Chondrocyte (in vitro differentiated cells): Measurements from ENCODE around the gene UBA6. TPM values are rescaled to one million over a fixed set of nuclear protein-coding genes. Genes with fewer than 3 reads are reported as not detected.
A peak's percentile ranks its signal among the peaks of the same experiment; 100 is the strongest.

ENCODE experiments used
- DNase-seq: peaks from one replicate; pipeline ENCODE4 v3.0.0; 2021; ENCODE audit warnings: mixed read lengths, low spot score
- H3K27ac Mint-ChIP-seq: one replicate; pipeline ENCODE4 v1.8.0; 2021; ENCODE audit warnings: mild to moderate bottlenecking, moderate library complexity, mixed read lengths; ENCODE audit not compliant: unreplicated experiment
- H3K27me3 Mint-ChIP-seq: 2 replicates; pipeline ENCODE4 v1.8.0; 2021; ENCODE audit warnings: low read depth, mixed read lengths
- H3K36me3 Mint-ChIP-seq: 2 replicates; pipeline ENCODE4 v1.8.0; 2021; ENCODE audit warnings: low read depth, mixed read lengths
- H3K4me1 Mint-ChIP-seq: 2 replicates; pipeline ENCODE4 v1.8.0; 2021; ENCODE audit warnings: low read depth, mild to moderate bottlenecking, mixed read lengths
- H3K4me3 Mint-ChIP-seq: one replicate; pipeline ENCODE4 v1.8.0; 2021; ENCODE audit warnings: mild to moderate bottlenecking, moderate library complexity, mixed read lengths; ENCODE audit not compliant: unreplicated experiment
- H3K9me3 Mint-ChIP-seq: 2 replicates; pipeline ENCODE4 v1.8.0; 2021; ENCODE audit warnings: low read depth, mixed read lengths
- total RNA-seq: library from RNA; stranded (reverse); gene quantifications from 3 replicates; pipeline ENCODE4 v1.2.1, GENCODE V29; 2021
- TF ChIP-seq, protein P1 (sequence below): fragments of 200-600 bp; sonication (generic); IDR thresholded peaks from 2 replicates; pipeline ENCODE4 v1.5.0; 2021; ENCODE audit warnings: antibody characterized with exemption, mild to moderate bottlenecking, moderate library complexity

Gene UBA6
- total RNA-seq, 1 donor from 2014 or later = 61.7 TPM

DNA sequence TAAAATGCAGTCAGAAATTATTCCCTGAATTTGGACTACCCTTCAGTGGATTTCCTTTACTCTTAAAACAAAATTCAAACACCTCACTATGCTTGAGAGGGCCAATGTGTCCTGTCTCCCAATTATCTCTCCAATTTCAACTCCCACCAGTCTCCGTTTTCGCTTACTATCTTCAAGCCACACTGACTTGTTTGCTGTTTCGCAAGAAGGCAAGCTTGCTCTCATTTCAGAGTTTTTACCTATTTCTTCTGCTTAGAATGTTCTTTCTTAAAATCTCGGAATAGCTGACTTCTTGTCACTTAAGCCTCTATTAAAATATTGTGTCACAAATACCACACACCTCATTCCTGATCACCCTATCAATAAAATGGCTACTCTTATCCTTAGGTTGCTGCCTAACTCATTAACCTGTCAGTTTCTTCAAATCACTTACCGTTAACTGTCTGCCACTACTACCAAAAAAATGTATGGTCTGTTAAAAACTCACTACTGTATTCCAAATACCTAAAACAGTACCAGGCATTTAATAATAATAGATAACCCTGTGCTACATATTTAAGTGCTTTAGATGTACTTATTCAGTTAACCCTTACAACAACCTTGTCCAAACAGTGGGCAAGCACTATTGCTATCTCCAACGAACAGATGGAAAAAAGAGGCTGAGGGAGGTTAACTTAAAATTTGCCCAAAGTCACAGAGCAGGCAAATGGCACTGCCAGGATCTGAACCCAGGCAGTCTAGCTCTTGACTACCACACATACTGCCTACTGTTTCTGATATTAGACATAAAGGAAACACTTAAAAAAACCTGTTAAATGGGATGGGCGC, 2.9 kb downstream of the UBA6 start:
- Mint-ChIP-seq H3K27me3 (no peaks in the 10 kb centered on the region), H3K27ac (no peak overlapping the region), H3K9me3 (no peaks in the 10 kb centered on the region), H3K4me1 (peaks cover 34% of the 10 kb centered on the region), H3K36me3 (peaks cover 8% of the 10 kb centered on the region), H3K4me3 (no peak overlapping the region)
- TF ChIP-seq, protein P1, sequence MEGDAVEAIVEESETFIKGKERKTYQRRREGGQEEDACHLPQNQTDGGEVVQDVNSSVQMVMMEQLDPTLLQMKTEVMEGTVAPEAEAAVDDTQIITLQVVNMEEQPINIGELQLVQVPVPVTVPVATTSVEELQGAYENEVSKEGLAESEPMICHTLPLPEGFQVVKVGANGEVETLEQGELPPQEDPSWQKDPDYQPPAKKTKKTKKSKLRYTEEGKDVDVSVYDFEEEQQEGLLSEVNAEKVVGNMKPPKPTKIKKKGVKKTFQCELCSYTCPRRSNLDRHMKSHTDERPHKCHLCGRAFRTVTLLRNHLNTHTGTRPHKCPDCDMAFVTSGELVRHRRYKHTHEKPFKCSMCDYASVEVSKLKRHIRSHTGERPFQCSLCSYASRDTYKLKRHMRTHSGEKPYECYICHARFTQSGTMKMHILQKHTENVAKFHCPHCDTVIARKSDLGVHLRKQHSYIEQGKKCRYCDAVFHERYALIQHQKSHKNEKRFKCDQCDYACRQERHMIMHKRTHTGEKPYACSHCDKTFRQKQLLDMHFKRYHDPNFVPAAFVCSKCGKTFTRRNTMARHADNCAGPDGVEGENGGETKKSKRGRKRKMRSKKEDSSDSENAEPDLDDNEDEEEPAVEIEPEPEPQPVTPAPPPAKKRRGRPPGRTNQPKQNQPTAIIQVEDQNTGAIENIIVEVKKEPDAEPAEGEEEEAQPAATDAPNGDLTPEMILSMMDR = no peak
- no peak for DNase-seq

DNA sequence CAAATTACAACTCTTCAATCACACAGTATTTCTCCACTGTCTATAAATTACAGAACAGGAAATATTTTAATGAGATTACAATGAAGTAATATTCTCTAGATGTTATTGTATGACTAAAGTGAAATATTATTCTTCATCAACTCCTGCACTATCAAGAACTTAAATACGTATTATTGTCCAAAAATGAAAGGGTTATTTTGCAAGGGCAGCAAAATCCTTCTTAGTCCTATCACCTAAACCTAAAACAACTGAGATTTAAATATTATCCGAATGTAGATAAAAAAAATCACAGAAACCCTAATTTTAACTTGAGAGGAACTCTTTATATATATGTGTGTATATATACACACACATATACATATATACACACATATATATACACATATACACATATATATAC, 4.9 kb downstream of the UBA6 start:
- Mint-ChIP-seq H3K27ac (no peak overlapping the region), H3K9me3 (peaks cover 12% of the 10 kb centered on the region), H3K4me1 (peaks cover 20% of the 10 kb centered on the region), H3K4me3 (no peak overlapping the region), H3K27me3 (no peaks in the 10 kb centered on the region), H3K36me3 (peaks cover 22% of the 10 kb centered on the region)
- TF ChIP-seq, protein P1 = no peak
- DNase-seq = no peak

DNA sequence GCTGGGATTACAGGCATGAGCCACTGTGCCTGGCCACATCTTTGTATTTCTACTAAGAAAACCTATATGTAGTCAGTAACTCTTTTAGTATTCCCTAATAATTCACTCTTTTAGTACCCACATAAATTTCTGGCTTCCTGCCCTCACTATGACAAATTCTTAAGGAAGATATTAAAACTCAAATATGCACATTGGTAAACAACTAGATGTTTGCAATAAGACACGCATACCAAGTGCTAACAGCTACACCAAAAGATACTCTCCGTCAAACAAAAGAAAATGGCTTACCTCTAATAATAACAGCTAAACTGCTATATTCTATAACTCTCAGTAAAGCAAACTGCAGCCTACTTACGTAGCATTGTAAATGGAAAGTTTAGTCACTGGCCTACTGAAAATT, 6.3 kb downstream of the UBA6 start:
- DNase-seq = no peak
- Mint-ChIP-seq H3K4me1 (peaks cover 14% of the 10 kb centered on the region), H3K27me3 (no peaks in the 10 kb centered on the region), H3K9me3 (peaks cover 12% of the 10 kb centered on the region), H3K27ac (no peak overlapping the region), H3K4me3 (no peak overlapping the region), H3K36me3 (peaks cover 25% of the 10 kb centered on the region)
- TF ChIP-seq, protein P1 = no peak

DNA sequence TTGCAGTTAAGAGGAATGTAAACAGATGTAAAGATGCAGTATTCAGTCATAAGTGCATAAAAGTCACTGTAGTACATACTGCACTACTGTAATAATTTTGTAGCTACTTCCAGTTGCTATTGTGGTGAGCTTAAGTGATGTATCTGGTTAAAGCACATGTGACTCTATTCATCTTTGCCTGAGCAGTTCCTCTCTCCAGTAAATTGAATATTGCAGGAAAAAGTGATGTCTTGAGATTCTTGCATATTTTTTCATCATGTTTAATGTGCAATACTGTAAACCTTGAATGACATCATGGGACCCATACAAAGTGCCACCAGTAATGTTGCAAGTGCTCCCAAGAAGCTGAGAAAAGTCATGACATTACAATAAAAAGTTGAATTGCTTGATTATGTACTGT, 9.6 kb downstream of the UBA6 start:
- no peak overlapping the region for H3K27ac Mint-ChIP-seq
- DNase-seq = no peak
- H3K27me3 Mint-ChIP-seq = no peaks in the 10 kb centered on the region
- H3K9me3 Mint-ChIP-seq = peaks cover 12% of the 10 kb centered on the region
- peaks cover 25% of the 10 kb centered on the region for H3K36me3 Mint-ChIP-seq
- H3K4me1 Mint-ChIP-seq = peaks cover 13% of the 10 kb centered on the region
- TF ChIP-seq, protein P1 = no peak
- no peak overlapping the region for H3K4me3 Mint-ChIP-seq

DNA sequence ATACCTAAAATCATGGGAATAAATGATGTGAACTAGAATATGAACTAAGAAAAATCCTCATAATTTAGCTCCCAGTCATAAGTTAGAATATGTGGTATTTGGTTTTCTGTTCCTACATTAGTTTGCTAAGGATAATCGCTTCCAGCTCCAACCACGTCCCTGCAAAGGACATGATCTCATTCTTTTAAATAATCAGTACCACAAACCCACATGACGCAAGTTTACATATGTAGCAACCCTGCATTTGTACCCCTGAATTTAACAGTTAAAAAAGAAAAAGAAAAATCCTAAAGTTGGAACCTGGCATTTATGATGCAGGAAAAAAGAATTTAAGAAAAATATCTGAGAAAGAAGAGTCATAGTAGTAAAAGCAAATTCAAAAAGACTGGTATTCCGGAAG, 13.3 kb downstream of the UBA6 start:
- Mint-ChIP-seq H3K4me3 (peak overlapping the region; percentile 17), H3K27ac (peak overlapping the region; percentile 49)
- TF ChIP-seq, protein P1 = no peak

More for the DNA sequence above, 13.3 kb downstream of the UBA6 start:
- Mint-ChIP-seq H3K36me3 (peaks cover 13% of the 10 kb centered on the region), H3K4me1 (peaks cover 29% of the 10 kb centered on the region), H3K27me3 (no peaks in the 10 kb centered on the region), H3K9me3 (peaks cover 10% of the 10 kb centered on the region)
- no peak for DNase-seq
